PFSK-1 (cell line): ENCODE results near the gene TMEM52B.

Source experiments
- FOXP2 ChIP-seq: optimal IDR thresholded peaks from 2 replicates; pipeline ENCODE3; 2011; ENCODE audit warnings: borderline replicate concordance, control low read depth, inconsistent platforms; ENCODE audit not compliant: insufficient read depth; ENCODE audit errors: extremely low read length, extremely low read depth
- TAF1 ChIP-seq: IDR thresholded peaks from 2 replicates; pipeline ENCODE4 v1.6.1; 2012; ENCODE audit warnings: low read length, control low read depth, borderline replicate concordance; ENCODE audit not compliant: insufficient read depth

DNA sequence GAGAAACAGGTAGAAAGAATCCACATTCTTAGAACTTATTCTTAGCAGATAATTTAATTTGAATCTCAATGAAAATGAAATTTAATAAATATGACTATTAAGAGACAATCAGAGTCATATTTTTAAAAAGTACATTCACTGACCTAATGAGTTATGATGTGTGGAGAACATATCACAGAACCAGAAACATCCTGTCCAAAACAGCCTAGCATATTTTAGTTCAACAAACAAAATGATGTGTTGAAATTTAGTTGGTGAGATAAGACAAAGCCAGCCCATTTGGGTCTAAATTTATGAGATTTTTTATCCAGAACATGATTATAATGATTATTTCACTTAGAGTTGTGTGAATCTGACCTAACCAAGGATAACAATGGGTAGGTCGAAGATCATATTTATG is 59.7 kb downstream of the TMEM52B start:
- TF ChIP-seq FOXP2 (no peak), TAF1 (no peak)
